ENCODE measurements around the gene RNASE13.

The RNASE13 gene

DNA sequence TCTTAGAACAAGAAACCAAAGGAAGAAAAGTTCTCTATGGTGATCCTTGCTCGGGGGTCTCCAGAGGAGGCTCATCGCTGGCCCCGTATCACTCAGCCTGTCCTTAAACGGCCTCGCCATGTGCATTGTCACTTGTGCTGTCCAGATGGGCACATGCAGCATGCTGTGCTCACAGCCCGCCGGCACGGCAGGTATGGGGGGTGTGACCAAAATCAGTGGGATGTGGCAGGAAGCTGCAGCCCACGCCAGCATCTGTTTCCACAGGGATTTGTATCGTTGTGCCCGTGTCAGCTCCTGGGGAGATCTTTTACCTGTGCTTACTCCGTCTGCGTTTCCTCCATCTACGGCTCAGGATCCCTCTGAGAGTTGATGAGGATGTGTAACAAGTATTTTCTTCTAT lies 38.1 kb downstream of the RNASE13 start:
- peaks cover 28% of the 10 kb centered on the region for H3K4me1 ChIP-seq
- H3K9me3 ChIP-seq (ENCODE audit: control insufficient read depth, low read length), result no peaks in the 10 kb centered on the region
- H3K4me2 ChIP-seq (ENCODE audit: low read length), result no peak overlapping the region
- no peaks in the 10 kb centered on the region for H3K27me3 ChIP-seq (ENCODE audit: control insufficient read depth, insufficient read depth, low read length)
- TF ChIP-seq, protein P1, sequence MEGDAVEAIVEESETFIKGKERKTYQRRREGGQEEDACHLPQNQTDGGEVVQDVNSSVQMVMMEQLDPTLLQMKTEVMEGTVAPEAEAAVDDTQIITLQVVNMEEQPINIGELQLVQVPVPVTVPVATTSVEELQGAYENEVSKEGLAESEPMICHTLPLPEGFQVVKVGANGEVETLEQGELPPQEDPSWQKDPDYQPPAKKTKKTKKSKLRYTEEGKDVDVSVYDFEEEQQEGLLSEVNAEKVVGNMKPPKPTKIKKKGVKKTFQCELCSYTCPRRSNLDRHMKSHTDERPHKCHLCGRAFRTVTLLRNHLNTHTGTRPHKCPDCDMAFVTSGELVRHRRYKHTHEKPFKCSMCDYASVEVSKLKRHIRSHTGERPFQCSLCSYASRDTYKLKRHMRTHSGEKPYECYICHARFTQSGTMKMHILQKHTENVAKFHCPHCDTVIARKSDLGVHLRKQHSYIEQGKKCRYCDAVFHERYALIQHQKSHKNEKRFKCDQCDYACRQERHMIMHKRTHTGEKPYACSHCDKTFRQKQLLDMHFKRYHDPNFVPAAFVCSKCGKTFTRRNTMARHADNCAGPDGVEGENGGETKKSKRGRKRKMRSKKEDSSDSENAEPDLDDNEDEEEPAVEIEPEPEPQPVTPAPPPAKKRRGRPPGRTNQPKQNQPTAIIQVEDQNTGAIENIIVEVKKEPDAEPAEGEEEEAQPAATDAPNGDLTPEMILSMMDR (IDR thresholded peaks at IDR 0.05), result no peak
- H3K9ac ChIP-seq, result no peak overlapping the region
- H3K27ac ChIP-seq, result no peak overlapping the region
- peaks cover 2% of the 10 kb centered on the region for H3K79me2 ChIP-seq
- no peak overlapping the region for H2AFZ ChIP-seq
- H3K4me3 ChIP-seq (ENCODE audit: low read depth, low read length), result no peak overlapping the region
- no peaks in the 10 kb centered on the region for H3K36me3 ChIP-seq (ENCODE audit: control insufficient read depth, insufficient read depth, low read length)

DNA sequence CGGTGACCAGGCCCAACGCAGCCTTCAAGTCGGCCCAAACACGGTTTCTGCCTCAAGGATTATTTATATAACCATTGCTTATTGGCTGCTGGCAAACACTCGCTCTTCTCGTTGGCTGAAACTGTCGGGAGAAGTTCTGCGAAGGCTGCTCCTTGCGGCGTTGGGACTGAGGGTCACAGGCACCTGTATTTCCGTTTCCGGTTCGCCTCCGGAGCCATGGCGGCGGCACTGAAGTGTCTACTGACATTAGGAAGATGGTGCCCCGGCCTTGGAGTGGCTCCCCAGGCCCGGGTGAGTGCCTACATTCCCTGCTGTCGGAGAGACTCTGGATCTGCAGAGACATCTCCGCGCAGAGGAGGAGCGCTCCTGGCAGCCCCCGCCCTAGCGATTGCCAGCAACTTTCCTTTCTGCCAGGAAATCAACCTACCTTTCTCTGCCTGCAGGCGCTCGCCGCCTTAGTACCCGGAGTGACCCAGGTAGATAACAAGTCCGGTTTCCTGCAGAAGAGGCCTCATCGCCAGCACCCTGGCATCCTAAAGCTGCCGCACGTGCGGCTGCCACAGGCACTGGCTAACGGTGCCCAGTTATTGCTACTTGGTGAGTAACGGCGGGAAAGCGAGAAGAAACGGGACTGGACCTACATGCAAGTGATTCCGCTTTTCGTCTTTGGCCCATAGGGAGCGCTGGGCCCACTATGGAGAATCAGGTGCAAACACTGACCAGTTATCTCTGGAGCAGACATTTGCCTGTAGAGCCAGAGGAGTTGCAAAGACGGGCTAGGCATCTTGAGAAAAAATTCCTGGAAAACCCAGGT lies 44.6 kb downstream of the RNASE13 start, which contains the start of gene METTL17:
TSS of gene METTL17 (plus strand) at position 194 of the 814 bp plus-strand sequence. CDS start at position 217, 23 bp downstream.
- H3K27me3 ChIP-seq (ENCODE audit: control insufficient read depth, insufficient read depth, low read length), result no peaks in the 10 kb centered on the region
- H3K79me2 ChIP-seq, result peaks cover 2% of the 10 kb centered on the region
- no peaks in the 10 kb centered on the region for H3K9me3 ChIP-seq (ENCODE audit: control insufficient read depth, low read length)
- peak within 1 kb of the TSS; percentile 91 for H2AFZ ChIP-seq
- H3K27ac ChIP-seq, result peak within 1 kb of the TSS; percentile 79
- peak within 1 kb of the TSS; percentile 95 for H3K4me3 ChIP-seq (ENCODE audit: low read depth, low read length)
- TF ChIP-seq, protein P1 (IDR thresholded peaks at IDR 0.05), result peak; percentile 46
- peaks cover 13% of the 10 kb centered on the region for H3K4me1 ChIP-seq
- peak within 1 kb of the TSS; percentile 93 for H3K4me2 ChIP-seq (ENCODE audit: low read length)
- peak within 1 kb of the TSS; percentile 57 for H3K9ac ChIP-seq
- H3K36me3 ChIP-seq (ENCODE audit: control insufficient read depth, insufficient read depth, low read length), result no peaks in the 10 kb centered on the region

DNA sequence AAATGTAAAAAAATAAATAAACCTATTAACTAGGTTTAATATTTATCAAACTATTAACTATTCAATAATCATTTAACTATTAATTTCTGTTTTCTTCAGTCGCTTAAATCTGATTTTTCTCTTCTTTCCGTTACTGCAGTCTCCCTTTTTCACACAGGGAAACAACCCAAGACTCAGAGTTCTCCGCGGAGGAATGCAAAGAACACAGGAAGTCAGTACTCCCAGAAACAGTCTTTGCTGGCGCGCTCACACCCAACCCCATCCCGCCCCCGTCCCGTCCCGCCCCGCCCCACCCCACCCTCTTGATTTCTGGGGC lies 45.2 kb downstream of the RNASE13 start:
- H3K27me3 ChIP-seq (ENCODE audit: control insufficient read depth, insufficient read depth, low read length), result no peaks in the 10 kb centered on the region
- no peak overlapping the region for H3K9ac ChIP-seq
- H3K9me3 ChIP-seq (ENCODE audit: control insufficient read depth, low read length), result no peaks in the 10 kb centered on the region
- peaks cover 13% of the 10 kb centered on the region for H3K4me1 ChIP-seq
- H3K79me2 ChIP-seq, result peaks cover 2% of the 10 kb centered on the region
- H3K4me3 ChIP-seq (ENCODE audit: low read depth, low read length), result no peak overlapping the region
- H3K4me2 ChIP-seq (ENCODE audit: low read length), result peak overlapping the region; percentile 16
- H3K27ac ChIP-seq, result peak overlapping the region; percentile 17
- TF ChIP-seq, protein P1 (IDR thresholded peaks at IDR 0.05), result no peak
- H3K36me3 ChIP-seq (ENCODE audit: control insufficient read depth, insufficient read depth, low read length), result no peaks in the 10 kb centered on the region
- H2AFZ ChIP-seq, result peak overlapping the region; percentile 62

DNA sequence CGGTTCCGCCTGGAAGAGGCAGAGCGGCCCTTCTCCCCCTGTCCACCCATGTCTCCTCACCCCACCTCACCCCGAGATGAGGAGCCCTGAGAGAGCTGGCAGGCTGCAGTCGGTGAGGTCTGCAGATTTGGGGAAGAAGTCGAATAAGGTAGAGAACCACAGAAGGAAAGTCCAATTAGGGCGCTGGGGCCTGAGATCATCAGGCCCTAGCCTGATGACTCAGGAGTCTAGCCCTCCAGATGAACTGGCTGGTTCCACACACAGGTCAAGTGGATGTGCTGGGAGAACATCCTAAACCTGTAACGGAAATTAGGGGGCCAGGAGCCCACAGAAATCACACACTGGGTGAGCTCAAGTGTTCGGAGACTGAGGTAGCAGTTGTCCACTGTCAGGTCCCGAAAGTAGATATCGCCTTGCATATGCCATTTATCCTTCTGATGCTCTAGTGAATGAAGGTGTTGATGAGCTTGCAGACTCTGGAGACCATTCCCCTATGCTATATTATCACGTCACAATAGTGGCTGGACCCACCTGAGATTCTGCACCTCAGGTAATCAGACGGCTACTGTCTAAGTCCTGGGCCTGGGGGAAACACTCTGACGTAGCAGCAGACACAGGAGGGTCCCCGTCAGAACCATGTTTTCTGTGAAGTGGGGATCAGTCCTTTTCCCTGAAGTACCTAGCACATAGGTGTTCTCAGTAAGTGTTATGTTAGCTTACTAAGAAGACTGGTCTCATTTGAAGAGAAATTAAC lies 45.7 kb downstream of the RNASE13 start:
- Histone ChIP-seq H3K4me3 (ENCODE audit: low read depth, low read length) (no peak overlapping the region), H3K79me2 (peaks cover 2% of the 10 kb centered on the region), H3K27ac (peak overlapping the region; percentile 17), H2AFZ (peak overlapping the region; percentile 62), H3K4me1 (peaks cover 13% of the 10 kb centered on the region), H3K4me2 (ENCODE audit: low read length) (peak overlapping the region; percentile 16), H3K27me3 (ENCODE audit: control insufficient read depth, insufficient read depth, low read length) (no peaks in the 10 kb centered on the region), H3K9ac (no peak overlapping the region), H3K9me3 (ENCODE audit: control insufficient read depth, low read length) (no peaks in the 10 kb centered on the region), H3K36me3 (ENCODE audit: control insufficient read depth, insufficient read depth, low read length) (no peaks in the 10 kb centered on the region)
- TF ChIP-seq, protein P1 (IDR thresholded peaks at IDR 0.05), result no peak
